Activated naive CD8-positive, alpha-beta T cell treated with anti-CD3 and anti-CD28 coated beads, Interleukin-2, amount 50 U/mL, for 24 hours (primary cell): Measurements from ENCODE around the gene DCHS2.

ENCODE experiments used
- ATAC-seq: fragments of 150-1000 bp; cut with Tn5 transposase; one replicate; pipeline ENCODE4 v1.10.0; 2021
- DNase-seq: peaks from one replicate; pipeline ENCODE4 v3.0.0; 2021
- H3K27ac Mint-ChIP-seq: one replicate; pipeline ENCODE4 v1.8.0; 2021; ENCODE audit warnings: mild to moderate bottlenecking, mixed read lengths
- H3K27me3 Mint-ChIP-seq: one replicate; pipeline ENCODE4 v1.8.0; 2021; ENCODE audit warnings: mixed read lengths
- H3K36me3 Mint-ChIP-seq: one replicate; pipeline ENCODE4 v1.8.0; 2021; ENCODE audit warnings: low read depth, mixed read lengths
- H3K4me1 Mint-ChIP-seq: one replicate; pipeline ENCODE4 v1.8.0; 2021; ENCODE audit warnings: mixed read lengths
- H3K4me3 Mint-ChIP-seq: one replicate; pipeline ENCODE4 v1.8.0; 2021; ENCODE audit warnings: mild to moderate bottlenecking, moderate library complexity, mixed read lengths
- H3K9me3 Mint-ChIP-seq: one replicate; pipeline ENCODE4 v1.8.0; 2021; ENCODE audit warnings: mixed read lengths

Gene DCHS2

DNA sequence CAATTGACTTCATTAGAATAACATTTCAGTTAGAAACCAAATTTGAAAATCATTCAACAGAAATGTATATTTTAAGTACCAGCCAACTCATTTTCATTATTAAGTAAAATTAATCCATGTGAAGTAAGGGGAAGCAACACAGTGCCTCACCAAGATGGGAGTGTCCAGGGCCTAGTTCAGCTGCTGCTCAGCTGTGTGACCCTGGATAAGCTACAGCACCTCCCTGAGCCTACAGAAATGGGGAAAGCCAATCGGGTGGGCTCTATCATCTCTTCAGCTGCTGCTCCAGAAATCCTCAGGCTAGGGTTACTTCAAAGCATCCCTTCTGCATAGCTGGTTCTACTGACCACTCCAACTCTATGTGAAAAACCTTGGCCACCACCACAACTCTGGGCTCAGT, 18.7 kb downstream of the DCHS2 start:
- H3K9me3 Mint-ChIP-seq = no peaks in the 10 kb centered on the region
- H3K27me3 Mint-ChIP-seq = peaks cover 22% of the 10 kb centered on the region
- DNase-seq = no peak
- H3K27ac Mint-ChIP-seq = no peak overlapping the region
- H3K4me1 Mint-ChIP-seq = no peaks in the 10 kb centered on the region
- H3K36me3 Mint-ChIP-seq = no peaks in the 10 kb centered on the region
- ATAC-seq = no peak
- H3K4me3 Mint-ChIP-seq = no peak overlapping the region

DNA sequence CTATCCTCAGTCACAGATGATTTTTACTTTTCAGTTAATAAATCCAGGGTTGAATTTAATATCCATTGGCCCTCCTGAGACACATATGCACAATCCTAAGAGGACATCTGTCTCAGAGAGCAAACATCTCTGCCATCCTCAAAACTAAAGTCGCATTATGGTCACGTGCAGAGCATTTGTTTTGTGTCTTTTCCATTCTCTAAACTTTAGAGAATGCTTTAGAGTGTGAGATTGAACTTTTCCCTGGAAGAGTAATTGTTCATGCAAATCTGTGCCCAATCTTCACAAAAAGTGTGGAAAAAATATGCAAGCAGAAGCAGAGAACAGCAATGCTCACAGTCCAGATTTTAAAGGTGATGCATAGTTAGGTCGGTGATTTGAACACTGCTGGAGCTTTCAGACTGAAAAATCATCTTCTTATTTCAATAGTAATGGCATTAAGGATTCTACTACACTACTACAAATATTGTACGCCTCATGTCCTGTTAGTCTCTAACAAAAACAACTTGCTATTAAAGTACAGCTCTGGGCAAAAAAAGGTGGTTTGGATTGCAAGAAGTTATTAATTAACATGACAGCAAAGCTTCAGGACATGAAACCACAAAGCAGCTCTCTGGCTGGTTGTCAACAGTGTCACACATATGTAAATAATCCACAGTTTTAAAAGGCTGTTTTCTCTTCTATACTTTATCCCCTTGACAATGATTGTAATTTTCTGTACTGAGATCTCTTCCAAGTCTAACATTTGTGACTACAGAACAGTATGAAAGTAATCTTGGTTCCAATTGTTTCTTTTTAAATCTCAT, 19.9 kb downstream of the DCHS2 start:
- no peaks in the 10 kb centered on the region for H3K36me3 Mint-ChIP-seq
- DNase-seq = no peak
- H3K27ac Mint-ChIP-seq = no peak overlapping the region
- no peak overlapping the region for H3K4me3 Mint-ChIP-seq
- ATAC-seq = no peak
- no peaks in the 10 kb centered on the region for H3K9me3 Mint-ChIP-seq
- H3K27me3 Mint-ChIP-seq = peaks cover 22% of the 10 kb centered on the region
- no peaks in the 10 kb centered on the region for H3K4me1 Mint-ChIP-seq

DNA sequence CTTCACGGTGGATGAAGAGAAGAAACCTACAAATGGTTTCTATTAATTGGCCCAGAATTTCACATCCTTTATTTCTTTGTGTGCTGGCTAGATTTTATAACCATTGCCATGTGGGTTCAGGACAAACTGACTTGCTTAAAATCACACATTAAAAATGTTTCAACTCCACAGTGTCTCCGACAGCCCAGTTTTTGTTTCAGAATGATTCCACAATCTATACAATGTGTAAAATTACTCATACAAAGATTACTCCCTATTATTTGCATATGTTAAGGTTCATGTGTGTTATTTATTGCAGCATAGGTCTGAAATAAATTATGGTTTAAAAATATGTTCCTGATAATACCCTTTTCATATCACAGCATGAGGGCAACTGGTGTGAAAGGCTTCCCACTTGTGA, 20.6 kb downstream of the DCHS2 start:
- no peak overlapping the region for H3K4me3 Mint-ChIP-seq
- H3K9me3 Mint-ChIP-seq = no peaks in the 10 kb centered on the region
- no peak overlapping the region for H3K27ac Mint-ChIP-seq
- no peaks in the 10 kb centered on the region for H3K36me3 Mint-ChIP-seq
- ATAC-seq (no peak), DNase-seq (no peak)
- peaks cover 18% of the 10 kb centered on the region for H3K27me3 Mint-ChIP-seq
- H3K4me1 Mint-ChIP-seq = no peaks in the 10 kb centered on the region

DNA sequence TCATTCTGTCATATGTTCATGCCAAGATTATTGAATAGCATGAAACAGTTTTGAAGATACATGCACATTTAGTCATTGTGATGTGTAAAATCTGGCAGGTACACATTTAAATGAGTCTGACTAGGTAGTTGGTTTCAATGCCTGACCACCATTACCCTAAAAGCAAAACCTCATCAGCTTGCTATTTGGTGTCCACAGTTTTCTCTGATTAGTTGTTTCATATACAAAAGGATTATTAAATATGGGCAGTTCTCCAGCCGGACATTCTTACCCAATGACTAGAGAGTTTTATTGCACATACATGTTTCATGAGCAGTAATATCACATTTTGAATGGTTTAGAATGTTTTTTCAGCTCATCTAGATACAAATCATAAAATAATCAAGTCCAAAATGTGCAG, 23.7 kb downstream of the DCHS2 start:
- Mint-ChIP-seq H3K27ac (no peak overlapping the region), H3K4me1 (no peaks in the 10 kb centered on the region), H3K36me3 (no peaks in the 10 kb centered on the region), H3K9me3 (no peaks in the 10 kb centered on the region), H3K4me3 (no peak overlapping the region), H3K27me3 (peaks cover 20% of the 10 kb centered on the region)
- DNase-seq (no peak), ATAC-seq (no peak)

DNA sequence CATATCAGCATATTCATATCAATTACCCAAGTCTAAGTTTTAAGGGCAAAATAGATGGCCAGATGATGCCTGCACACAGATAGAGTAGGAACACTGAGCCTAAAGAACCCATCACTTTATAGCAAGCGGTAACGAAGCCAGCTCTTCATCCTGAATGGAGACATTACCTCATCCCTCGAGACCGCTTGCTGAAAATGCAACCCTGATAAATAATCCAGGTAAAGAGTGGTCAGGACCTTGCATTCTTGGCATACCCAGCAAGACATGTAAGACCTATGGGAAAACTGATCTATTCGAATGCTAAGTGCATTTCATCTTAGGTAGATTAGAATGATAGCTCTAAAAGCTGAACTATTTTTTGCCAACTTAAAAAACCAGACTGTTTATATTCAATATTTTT, 25.3 kb downstream of the DCHS2 start:
- H3K4me1 Mint-ChIP-seq = no peaks in the 10 kb centered on the region
- H3K9me3 Mint-ChIP-seq = no peaks in the 10 kb centered on the region
- peaks cover 17% of the 10 kb centered on the region for H3K27me3 Mint-ChIP-seq
- H3K4me3 Mint-ChIP-seq = no peak overlapping the region
- H3K36me3 Mint-ChIP-seq = no peaks in the 10 kb centered on the region
- ATAC-seq = no peak
- no peak overlapping the region for H3K27ac Mint-ChIP-seq
- no peak for DNase-seq

DNA sequence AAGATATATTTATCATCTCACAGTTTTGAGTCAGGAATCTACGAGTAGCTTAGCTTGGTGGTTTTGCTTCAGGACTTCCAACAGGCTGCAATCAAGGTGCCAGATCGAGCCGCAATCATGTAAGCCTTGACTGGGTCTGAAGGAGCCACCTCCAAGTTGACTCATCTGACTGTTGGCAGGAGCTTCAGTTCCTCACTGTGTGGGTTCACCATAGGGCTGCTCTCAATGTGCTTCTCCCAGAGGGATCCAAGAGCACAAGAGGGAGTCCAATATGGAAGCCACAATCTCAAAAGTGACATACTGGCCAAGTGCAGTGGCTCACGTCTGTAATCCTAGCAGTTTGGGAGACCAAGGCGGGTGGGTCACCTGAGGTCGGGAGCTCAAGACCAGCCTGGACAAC, 26.5 kb downstream of the DCHS2 start:
- Mint-ChIP-seq H3K4me1 (no peaks in the 10 kb centered on the region), H3K36me3 (no peaks in the 10 kb centered on the region), H3K9me3 (no peaks in the 10 kb centered on the region), H3K27me3 (peaks cover 18% of the 10 kb centered on the region), H3K27ac (no peak overlapping the region), H3K4me3 (no peak overlapping the region)
- ATAC-seq (no peak), DNase-seq (no peak)

DNA sequence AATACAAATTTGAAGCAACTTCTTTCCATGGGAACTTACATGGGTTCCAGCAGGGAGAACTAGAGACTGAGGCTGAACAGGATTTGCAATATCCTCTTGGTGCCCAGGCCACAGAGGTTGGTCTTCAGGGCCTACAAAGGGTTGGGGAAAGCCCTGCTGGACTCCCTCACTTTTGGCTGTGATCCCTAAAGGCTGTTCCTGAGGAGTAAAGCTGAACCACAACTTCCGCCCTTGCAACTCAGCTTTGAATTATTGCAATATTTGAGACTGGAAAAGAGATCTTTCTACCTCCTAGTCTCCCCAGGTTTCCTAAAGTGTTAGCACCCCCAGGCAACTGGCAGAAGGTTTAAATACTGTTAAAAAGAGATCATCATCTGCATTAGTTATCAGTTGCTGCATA, 26.9 kb downstream of the DCHS2 start:
- H3K4me1 Mint-ChIP-seq = no peaks in the 10 kb centered on the region

DNA sequence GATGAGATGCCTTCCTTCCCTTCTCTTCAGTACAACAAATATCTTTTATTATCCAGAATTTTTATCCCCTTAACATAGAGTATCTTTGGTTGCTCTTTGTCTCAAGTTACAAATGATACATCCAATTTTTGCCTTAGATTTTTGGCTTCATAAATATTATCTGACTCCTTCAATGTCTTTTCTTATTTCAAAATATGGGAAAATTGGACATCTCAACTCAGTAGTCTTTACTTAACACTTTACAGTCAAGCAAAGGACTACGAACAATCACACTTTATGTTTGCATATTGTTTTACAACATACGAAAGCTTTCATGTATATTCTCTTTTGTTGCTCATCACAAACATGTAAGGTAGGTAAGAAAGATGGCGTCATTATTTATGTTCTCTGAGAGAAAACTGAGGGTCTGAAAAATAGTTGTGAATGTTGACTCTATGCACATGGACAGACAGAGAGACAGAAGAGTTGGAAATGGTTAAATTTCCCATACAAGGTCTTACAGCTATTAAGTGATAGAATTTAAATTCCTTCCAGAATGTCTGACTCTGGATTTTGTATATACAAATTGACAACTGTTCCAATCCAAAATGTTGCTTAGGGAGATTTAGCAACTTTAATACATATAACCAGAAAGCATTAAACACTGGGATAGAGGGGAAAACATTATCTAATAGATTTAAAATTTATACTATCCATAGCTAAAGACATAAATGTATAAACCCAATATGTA, 29.4 kb downstream of the DCHS2 start:
- peaks cover 16% of the 10 kb centered on the region for H3K27me3 Mint-ChIP-seq
- H3K9me3 Mint-ChIP-seq = no peaks in the 10 kb centered on the region
- no peaks in the 10 kb centered on the region for H3K36me3 Mint-ChIP-seq
- H3K27ac Mint-ChIP-seq = no peak overlapping the region
- H3K4me3 Mint-ChIP-seq = no peak overlapping the region
- no peak for ATAC-seq
- no peaks in the 10 kb centered on the region for H3K4me1 Mint-ChIP-seq
- DNase-seq = no peak

More for the DNA sequence above, 26.9 kb downstream of the DCHS2 start:
- DNase-seq = no peak
- H3K27me3 Mint-ChIP-seq = peaks cover 15% of the 10 kb centered on the region
- no peak overlapping the region for H3K4me3 Mint-ChIP-seq
- H3K36me3 Mint-ChIP-seq = no peaks in the 10 kb centered on the region
- H3K27ac Mint-ChIP-seq = no peak overlapping the region
- no peaks in the 10 kb centered on the region for H3K9me3 Mint-ChIP-seq
- ATAC-seq = no peak

DNA sequence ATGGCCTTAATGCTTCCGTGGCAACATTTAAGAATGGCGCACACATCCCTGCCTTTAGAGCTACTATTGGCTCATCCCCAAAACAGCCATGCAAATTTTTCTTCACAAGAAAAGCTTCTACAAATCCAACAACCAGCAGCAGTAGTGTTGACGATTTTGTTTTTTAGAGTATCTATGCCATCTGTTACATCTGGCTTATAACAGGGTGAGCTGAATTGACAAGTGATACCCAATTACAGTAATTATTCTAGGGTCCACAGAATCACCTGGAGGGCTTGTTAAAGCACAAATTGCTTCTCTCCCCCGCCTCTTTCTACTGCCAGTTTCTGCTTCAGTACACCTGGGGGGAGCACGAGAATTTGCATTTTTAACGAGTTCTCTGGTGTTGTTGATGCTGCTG, 34.1 kb downstream of the DCHS2 start:
- ATAC-seq (no peak), DNase-seq (no peak)
- Mint-ChIP-seq H3K4me3 (no peak overlapping the region), H3K4me1 (no peaks in the 10 kb centered on the region), H3K36me3 (no peaks in the 10 kb centered on the region), H3K9me3 (no peaks in the 10 kb centered on the region), H3K27ac (no peak overlapping the region), H3K27me3 (peaks cover 12% of the 10 kb centered on the region)

DNA sequence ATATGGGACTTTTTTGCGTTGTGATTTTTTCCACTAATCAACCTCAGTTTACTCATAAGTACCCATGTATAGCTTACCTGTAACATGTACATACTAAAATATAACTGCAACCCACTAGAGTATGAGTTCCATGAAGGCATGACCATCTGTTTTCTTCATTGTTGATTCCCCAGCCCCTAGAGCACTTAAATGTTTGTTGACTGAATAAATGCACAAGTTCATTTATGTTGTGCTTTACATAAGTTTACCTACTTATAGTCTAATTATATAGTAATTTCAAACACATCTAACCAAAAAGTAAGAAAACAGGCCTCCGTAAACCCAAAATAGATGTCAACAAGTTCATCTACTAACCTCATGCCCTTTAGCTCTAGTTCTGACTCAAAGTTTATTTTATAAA, 34.7 kb downstream of the DCHS2 start:
- no peak overlapping the region for H3K27ac Mint-ChIP-seq
- H3K4me1 Mint-ChIP-seq = no peaks in the 10 kb centered on the region
- no peak overlapping the region for H3K4me3 Mint-ChIP-seq
- H3K9me3 Mint-ChIP-seq = no peaks in the 10 kb centered on the region
- no peaks in the 10 kb centered on the region for H3K36me3 Mint-ChIP-seq
- H3K27me3 Mint-ChIP-seq = peaks cover 12% of the 10 kb centered on the region
- no peak for ATAC-seq
- no peak for DNase-seq

DNA sequence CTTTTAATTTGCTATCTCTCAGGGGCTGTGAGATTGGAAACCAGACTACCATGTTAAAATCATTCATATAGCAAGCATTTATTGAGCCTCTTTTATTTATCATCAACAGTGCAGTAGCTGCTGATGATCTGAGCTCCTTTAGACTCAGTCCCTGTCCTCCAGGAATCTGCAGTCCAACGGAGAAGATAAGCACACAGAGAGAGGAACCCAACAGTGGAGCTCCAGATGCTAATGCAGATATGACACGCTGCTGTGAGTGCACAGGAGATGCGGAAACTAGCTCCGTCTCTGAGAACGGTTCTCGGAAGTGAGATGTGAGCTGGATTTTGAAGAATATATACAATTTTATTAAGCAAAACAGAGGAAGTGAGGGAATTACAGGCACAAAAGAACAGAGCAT, 35.4 kb downstream of the DCHS2 start:
- no peak for DNase-seq
- H3K4me1 Mint-ChIP-seq = no peaks in the 10 kb centered on the region
- ATAC-seq = no peak
- H3K27ac Mint-ChIP-seq = no peak overlapping the region
- peaks cover 16% of the 10 kb centered on the region for H3K27me3 Mint-ChIP-seq
- H3K36me3 Mint-ChIP-seq = no peaks in the 10 kb centered on the region
- no peaks in the 10 kb centered on the region for H3K9me3 Mint-ChIP-seq
- H3K4me3 Mint-ChIP-seq = no peak overlapping the region

DNA sequence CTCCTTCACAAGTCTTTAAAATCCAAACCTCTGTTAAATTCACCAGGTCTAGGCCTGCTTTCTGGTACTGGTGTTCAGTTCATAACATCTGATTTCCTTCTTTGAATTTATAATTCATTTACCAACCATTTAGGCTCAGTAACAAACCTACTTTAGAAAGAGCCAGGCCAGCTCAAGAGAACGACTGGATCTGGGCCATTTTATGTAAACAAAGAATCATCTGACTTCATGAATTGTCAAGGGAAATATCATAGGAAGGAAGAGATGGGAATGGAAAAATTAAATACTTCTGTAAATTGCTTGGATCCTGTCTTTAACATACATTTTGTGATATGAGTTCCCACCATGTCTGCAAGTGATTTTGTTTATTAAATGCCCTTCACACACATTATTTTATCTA, 36.5 kb downstream of the DCHS2 start:
- Mint-ChIP-seq H3K27ac (no peak overlapping the region), H3K9me3 (no peaks in the 10 kb centered on the region), H3K27me3 (peaks cover 12% of the 10 kb centered on the region), H3K4me3 (no peak overlapping the region), H3K36me3 (no peaks in the 10 kb centered on the region), H3K4me1 (no peaks in the 10 kb centered on the region)
- DNase-seq (no peak), ATAC-seq (no peak)

DNA sequence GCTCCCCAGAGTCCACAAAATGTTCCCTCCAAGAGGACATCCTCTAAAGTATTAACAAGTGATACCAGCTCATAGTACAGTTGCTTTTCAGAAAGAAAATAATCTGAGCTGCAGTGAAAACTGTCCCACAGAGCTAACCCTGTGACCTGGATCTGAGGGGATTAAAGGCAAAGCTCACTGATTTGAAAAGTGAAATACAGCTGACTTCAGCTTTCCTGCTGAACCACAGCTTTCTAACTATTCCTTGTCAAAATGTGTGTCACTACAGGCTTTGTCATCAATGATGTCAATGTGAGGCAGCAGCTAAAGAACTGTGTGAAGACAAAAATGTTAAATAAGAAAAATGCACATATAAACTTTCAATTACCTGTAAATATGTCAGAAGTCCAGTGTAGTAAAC, 36.9 kb downstream of the DCHS2 start:
- H3K9me3 Mint-ChIP-seq = no peaks in the 10 kb centered on the region
- H3K36me3 Mint-ChIP-seq = no peaks in the 10 kb centered on the region
- H3K27me3 Mint-ChIP-seq = peaks cover 12% of the 10 kb centered on the region
- H3K4me1 Mint-ChIP-seq = no peaks in the 10 kb centered on the region
- ATAC-seq = no peak
- no peak for DNase-seq
- H3K4me3 Mint-ChIP-seq = no peak overlapping the region
- no peak overlapping the region for H3K27ac Mint-ChIP-seq

DNA sequence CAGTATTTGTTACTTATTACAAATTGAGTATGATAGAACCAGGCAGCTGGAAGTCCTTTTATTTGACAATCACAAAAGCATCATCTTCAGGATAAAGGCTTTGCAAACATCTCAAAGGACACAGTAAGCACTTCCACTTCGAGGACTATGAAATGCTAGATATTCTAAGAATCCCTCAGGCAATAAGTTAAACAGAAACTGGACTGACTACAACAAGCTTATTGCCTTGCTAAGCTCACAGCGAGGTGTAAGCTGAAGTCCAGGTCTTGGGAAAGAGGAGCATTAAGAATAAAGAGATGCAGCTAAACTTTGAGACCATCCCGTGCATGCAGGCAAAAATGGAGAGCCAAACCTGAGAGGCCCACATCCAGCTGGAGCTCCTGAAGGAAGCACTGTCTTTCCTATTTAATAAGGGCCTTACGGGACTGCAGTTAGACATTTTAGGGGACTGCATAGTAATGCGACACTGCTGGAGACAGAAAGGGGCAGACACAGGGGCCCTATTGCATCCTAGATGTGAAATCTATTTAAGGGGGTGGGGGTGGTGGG, 38.7 kb downstream of the DCHS2 start:
- no peak for DNase-seq
- Mint-ChIP-seq H3K9me3 (no peaks in the 10 kb centered on the region), H3K4me1 (no peaks in the 10 kb centered on the region), H3K4me3 (no peak overlapping the region), H3K27me3 (peaks cover 7% of the 10 kb centered on the region), H3K27ac (no peak overlapping the region), H3K36me3 (no peaks in the 10 kb centered on the region)
- no peak for ATAC-seq

DNA sequence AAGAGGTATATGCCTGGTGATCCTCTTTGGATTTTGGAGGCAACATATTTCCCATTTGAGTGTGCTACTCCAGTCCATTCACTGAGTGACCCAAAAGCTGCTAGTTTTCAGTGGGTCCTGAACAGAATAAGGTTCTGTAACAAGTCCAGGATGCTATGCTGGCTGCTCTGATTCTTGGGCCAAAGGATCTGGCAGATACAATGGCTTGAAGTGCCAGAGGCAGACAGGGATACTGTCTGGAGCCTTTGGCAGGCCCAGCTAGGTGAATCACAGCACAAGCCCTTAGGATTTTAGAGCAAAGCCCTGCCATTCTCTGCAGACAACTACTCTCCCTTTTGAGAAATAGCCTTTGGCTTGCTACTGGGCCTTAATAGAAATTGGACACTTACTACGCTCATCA, 40.6 kb downstream of the DCHS2 start:
- H3K27ac Mint-ChIP-seq = no peak overlapping the region
- H3K36me3 Mint-ChIP-seq = no peaks in the 10 kb centered on the region
- ATAC-seq (no peak), DNase-seq (no peak)
- H3K4me3 Mint-ChIP-seq = no peak overlapping the region
- peaks cover 7% of the 10 kb centered on the region for H3K27me3 Mint-ChIP-seq
- H3K4me1 Mint-ChIP-seq = no peaks in the 10 kb centered on the region
- H3K9me3 Mint-ChIP-seq = no peaks in the 10 kb centered on the region
